ENCODE measurements around the gene MUC22. TPM values are rescaled to one million over a fixed set of nuclear protein-coding genes. Genes with fewer than 3 reads are reported as not detected.

The MUC22 gene
- total and polyA plus RNA-seq, 4 donors = not detected

DNA sequence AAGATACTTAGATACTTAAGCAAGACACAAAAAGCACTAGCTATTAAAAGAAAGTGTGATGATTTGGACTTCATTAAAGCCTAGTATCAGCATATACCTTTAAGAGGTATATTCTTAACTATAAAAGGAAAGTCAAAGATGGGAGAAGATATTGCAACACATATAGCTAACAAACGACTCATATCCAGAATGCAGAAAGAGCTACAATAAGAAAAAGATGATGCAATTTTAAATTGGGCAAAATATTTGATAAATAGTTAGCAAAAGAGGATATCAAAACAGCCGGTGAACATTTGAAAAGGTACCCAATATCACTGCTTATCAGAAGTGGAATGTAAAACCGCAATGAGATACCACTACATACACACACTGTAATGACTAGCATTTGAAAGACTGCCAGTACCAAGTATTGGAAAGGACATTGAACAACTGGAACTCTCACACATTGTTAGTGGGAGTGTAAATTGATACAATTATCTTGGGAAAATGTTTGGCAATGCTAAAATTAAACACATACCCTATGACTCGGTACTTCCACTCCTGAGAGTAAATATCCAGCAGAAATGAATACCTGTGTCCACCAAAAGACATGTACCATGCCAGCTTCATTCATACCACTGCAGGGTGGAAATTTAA lies 25.7 kb downstream of the MUC22 start:
- no peak for DNase-seq (ENCODE audit: low spot score)
- TF ChIP-seq RAD21 (IDR thresholded peaks at IDR 0.05) (no peak), HNF4G (IDR thresholded peaks at IDR 0.05) (no peak), FOXA2 (IDR thresholded peaks at IDR 0.05) (no peak), YY1 (IDR thresholded peaks at IDR 0.05) (no peak)
- TF ChIP-seq, protein P1, sequence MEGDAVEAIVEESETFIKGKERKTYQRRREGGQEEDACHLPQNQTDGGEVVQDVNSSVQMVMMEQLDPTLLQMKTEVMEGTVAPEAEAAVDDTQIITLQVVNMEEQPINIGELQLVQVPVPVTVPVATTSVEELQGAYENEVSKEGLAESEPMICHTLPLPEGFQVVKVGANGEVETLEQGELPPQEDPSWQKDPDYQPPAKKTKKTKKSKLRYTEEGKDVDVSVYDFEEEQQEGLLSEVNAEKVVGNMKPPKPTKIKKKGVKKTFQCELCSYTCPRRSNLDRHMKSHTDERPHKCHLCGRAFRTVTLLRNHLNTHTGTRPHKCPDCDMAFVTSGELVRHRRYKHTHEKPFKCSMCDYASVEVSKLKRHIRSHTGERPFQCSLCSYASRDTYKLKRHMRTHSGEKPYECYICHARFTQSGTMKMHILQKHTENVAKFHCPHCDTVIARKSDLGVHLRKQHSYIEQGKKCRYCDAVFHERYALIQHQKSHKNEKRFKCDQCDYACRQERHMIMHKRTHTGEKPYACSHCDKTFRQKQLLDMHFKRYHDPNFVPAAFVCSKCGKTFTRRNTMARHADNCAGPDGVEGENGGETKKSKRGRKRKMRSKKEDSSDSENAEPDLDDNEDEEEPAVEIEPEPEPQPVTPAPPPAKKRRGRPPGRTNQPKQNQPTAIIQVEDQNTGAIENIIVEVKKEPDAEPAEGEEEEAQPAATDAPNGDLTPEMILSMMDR (IDR thresholded peaks at IDR 0.05; ENCODE audit: low read depth, low read length, missing input control) = no peak
- no peaks in the 10 kb centered on the region for H3K36me3 ChIP-seq (ENCODE audit: control insufficient read depth in 4 of 4, insufficient read depth in 3 of 4, low read depth in 1 of 4, low read length in 3 of 4)
- no peaks in the 10 kb centered on the region for H3K9me3 ChIP-seq (ENCODE audit: control insufficient read depth in 4 of 4, low read length in 3 of 4)
- 71% methylated on average over 4 of the region's 4 CpGs for whole genome bisulfite sequencing
- H3K27me3 ChIP-seq (ENCODE audit: control insufficient read depth in 4 of 4, insufficient read depth in 4 of 4, low read length in 3 of 4) = peaks cover 0 to 3% (median 0%) of the 10 kb centered on the region in 4 donors
- no peak overlapping the region for H3K27ac ChIP-seq (ENCODE audit: low read depth in 1 of 2, low read length in 2 of 2)
- no peaks in the 10 kb centered on the region for H3K4me1 ChIP-seq (ENCODE audit: control insufficient read depth in 4 of 4, insufficient read depth in 4 of 4, low read length in 3 of 4)
- H3K4me3 ChIP-seq (ENCODE audit: low read depth in 1 of 3, low read length in 3 of 3) = no peak overlapping the region
- no peak overlapping the region for H3K9ac ChIP-seq (ENCODE audit: low read depth in 1 of 2, low read length in 2 of 2)

DNA sequence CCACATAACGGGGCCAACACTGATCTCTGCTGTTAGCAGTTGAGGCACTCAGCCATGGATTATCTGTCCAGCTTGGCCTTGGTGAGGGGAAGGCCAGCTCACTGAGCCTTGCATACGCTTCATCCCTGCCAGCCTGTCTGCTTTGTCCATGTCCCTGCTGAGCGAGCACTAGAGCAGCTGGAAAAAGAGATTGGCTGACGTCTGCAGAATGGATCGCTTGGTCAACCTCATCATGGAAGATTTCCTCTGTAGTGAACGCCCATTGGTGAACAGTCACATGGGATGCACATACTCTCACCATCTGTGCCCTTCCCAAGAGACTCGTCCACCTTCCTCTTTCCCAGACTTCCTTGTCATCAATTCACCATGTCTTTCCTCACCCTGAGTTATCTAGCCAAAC lies 26.9 kb downstream of the MUC22 start:
- Histone ChIP-seq H3K27me3 (ENCODE audit: control insufficient read depth in 4 of 4, insufficient read depth in 4 of 4, low read length in 3 of 4) (peaks cover 0 to 6% (median 0%) of the 10 kb centered on the region in 4 donors), H3K36me3 (ENCODE audit: control insufficient read depth in 4 of 4, insufficient read depth in 3 of 4, low read depth in 1 of 4, low read length in 3 of 4) (no peaks in the 10 kb centered on the region), H3K27ac (ENCODE audit: low read depth in 1 of 2, low read length in 2 of 2) (no peak overlapping the region), H3K9ac (ENCODE audit: low read depth in 1 of 2, low read length in 2 of 2) (no peak overlapping the region), H3K4me1 (ENCODE audit: control insufficient read depth in 4 of 4, insufficient read depth in 4 of 4, low read length in 3 of 4) (no peaks in the 10 kb centered on the region), H3K9me3 (ENCODE audit: control insufficient read depth in 4 of 4, low read length in 3 of 4) (no peaks in the 10 kb centered on the region), H3K4me3 (ENCODE audit: low read depth in 1 of 3, low read length in 3 of 3) (no peak overlapping the region)
- DNase-seq (ENCODE audit: low spot score) = no peak
- no peak for TF ChIP-seq FOXA2 (IDR thresholded peaks at IDR 0.05)
- TF ChIP-seq GABPA (IDR thresholded peaks at IDR 0.05 in 1 of 2, conservative IDR thresholded peaks at IDR 0.05 in 1 of 2) = no peak
- 75% methylated on average over 7 of the region's 7 CpGs for WGBS

DNA sequence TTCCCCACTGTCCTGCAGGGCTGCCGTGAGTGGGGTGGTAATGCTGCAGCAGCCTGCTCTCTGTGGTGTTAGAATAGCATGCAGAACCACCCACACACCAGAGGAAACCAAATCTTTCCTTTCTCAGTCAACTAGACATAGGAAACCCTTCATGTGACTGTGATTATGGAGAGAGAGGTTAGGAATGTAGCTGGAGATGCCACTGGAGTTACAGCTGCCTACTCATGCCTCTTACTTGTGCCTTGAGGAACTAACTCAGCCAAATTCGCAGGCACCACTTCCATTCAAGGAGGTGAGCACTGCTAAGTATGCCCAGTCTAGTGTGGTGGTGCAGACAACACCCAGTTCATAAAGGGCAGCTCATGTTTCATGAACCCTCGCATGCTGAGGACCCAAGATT lies 27.4 kb downstream of the MUC22 start:
- Histone ChIP-seq H3K9ac (ENCODE audit: low read depth in 1 of 2, low read length in 2 of 2) (no peak overlapping the region), H3K27ac (ENCODE audit: low read depth in 1 of 2, low read length in 2 of 2) (no peak overlapping the region), H3K4me3 (ENCODE audit: low read depth in 1 of 3, low read length in 3 of 3) (no peak overlapping the region), H3K9me3 (ENCODE audit: control insufficient read depth in 4 of 4, low read length in 3 of 4) (no peaks in the 10 kb centered on the region), H3K27me3 (ENCODE audit: control insufficient read depth in 4 of 4, insufficient read depth in 4 of 4, low read length in 3 of 4) (peaks cover 0 to 6% (median 0%) of the 10 kb centered on the region in 4 donors), H3K4me1 (ENCODE audit: control insufficient read depth in 4 of 4, insufficient read depth in 4 of 4, low read length in 3 of 4) (no peaks in the 10 kb centered on the region), H3K36me3 (ENCODE audit: control insufficient read depth in 4 of 4, insufficient read depth in 3 of 4, low read depth in 1 of 4, low read length in 3 of 4) (no peaks in the 10 kb centered on the region)
- 43% methylated on average over 3 of the region's 3 CpGs for WGBS
- no peak for TF ChIP-seq RAD21 (IDR thresholded peaks at IDR 0.05)
- no peak for TF ChIP-seq NR2F2 (IDR thresholded peaks at IDR 0.05)
- TF ChIP-seq, protein P2, sequence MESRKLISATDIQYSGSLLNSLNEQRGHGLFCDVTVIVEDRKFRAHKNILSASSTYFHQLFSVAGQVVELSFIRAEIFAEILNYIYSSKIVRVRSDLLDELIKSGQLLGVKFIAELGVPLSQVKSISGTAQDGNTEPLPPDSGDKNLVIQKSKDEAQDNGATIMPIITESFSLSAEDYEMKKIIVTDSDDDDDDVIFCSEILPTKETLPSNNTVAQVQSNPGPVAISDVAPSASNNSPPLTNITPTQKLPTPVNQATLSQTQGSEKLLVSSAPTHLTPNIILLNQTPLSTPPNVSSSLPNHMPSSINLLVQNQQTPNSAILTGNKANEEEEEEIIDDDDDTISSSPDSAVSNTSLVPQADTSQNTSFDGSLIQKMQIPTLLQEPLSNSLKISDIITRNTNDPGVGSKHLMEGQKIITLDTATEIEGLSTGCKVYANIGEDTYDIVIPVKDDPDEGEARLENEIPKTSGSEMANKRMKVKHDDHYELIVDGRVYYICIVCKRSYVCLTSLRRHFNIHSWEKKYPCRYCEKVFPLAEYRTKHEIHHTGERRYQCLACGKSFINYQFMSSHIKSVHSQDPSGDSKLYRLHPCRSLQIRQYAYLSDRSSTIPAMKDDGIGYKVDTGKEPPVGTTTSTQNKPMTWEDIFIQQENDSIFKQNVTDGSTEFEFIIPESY (IDR thresholded peaks at IDR 0.05) = no peak
- no peak for TF ChIP-seq FOXA2 (IDR thresholded peaks at IDR 0.05)
- TF ChIP-seq, protein P3, sequence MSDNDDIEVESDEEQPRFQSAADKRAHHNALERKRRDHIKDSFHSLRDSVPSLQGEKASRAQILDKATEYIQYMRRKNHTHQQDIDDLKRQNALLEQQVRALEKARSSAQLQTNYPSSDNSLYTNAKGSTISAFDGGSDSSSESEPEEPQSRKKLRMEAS (IDR thresholded peaks at IDR 0.05) = no peak
- no peak for TF ChIP-seq EGR1 (IDR thresholded peaks at IDR 0.05; ENCODE audit: low read depth in 2 of 2)
- TF ChIP-seq HNF4G (IDR thresholded peaks at IDR 0.05) = no peak
- no peak for TF ChIP-seq GABPA (IDR thresholded peaks at IDR 0.05 in 1 of 2, conservative IDR thresholded peaks at IDR 0.05 in 1 of 2)
- TF ChIP-seq JUND (IDR thresholded peaks at IDR 0.05) = no peak
- TF ChIP-seq, protein P4, sequence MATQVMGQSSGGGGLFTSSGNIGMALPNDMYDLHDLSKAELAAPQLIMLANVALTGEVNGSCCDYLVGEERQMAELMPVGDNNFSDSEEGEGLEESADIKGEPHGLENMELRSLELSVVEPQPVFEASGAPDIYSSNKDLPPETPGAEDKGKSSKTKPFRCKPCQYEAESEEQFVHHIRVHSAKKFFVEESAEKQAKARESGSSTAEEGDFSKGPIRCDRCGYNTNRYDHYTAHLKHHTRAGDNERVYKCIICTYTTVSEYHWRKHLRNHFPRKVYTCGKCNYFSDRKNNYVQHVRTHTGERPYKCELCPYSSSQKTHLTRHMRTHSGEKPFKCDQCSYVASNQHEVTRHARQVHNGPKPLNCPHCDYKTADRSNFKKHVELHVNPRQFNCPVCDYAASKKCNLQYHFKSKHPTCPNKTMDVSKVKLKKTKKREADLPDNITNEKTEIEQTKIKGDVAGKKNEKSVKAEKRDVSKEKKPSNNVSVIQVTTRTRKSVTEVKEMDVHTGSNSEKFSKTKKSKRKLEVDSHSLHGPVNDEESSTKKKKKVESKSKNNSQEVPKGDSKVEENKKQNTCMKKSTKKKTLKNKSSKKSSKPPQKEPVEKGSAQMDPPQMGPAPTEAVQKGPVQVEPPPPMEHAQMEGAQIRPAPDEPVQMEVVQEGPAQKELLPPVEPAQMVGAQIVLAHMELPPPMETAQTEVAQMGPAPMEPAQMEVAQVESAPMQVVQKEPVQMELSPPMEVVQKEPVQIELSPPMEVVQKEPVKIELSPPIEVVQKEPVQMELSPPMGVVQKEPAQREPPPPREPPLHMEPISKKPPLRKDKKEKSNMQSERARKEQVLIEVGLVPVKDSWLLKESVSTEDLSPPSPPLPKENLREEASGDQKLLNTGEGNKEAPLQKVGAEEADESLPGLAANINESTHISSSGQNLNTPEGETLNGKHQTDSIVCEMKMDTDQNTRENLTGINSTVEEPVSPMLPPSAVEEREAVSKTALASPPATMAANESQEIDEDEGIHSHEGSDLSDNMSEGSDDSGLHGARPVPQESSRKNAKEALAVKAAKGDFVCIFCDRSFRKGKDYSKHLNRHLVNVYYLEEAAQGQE (IDR thresholded peaks at IDR 0.05) = no peak
- TF ChIP-seq RXRA (IDR thresholded peaks at IDR 0.05) = no peak
- TF ChIP-seq, protein P5, sequence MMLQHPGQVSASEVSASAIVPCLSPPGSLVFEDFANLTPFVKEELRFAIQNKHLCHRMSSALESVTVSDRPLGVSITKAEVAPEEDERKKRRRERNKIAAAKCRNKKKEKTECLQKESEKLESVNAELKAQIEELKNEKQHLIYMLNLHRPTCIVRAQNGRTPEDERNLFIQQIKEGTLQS (IDR thresholded peaks at IDR 0.05) = no peak
- DNase-seq (ENCODE audit: low spot score) = no peak

Data from liver (tissue), 9 donors.